ENCODE data around the gene NAT16.

GRCh38 chr7:101172854-101173751 lies 7.0 kb downstream of the NAT16 start:
- TF ChIP-seq CTCF (IDR thresholded peaks at IDR 0.05; ENCODE audit: insufficient read depth, low read depth, low read length), result no peak
- TF ChIP-seq EZH2 (IDR thresholded peaks at IDR 0.05; ENCODE audit: insufficient read depth, low read length), result no peak

All from astrocyte (in vitro differentiated cells and primary cell).